Measurements from ENCODE around the gene GHR. TPM values are rescaled to one million over a fixed set of nuclear protein-coding genes. Genes with fewer than 3 reads are reported as not detected.

The GHR gene
- total RNA-seq, 2 experiments from 2014 or later = not detected

GRCh38 chr5:42761791-42762190, 338.6 kb downstream of the GHR start:
- H3K36me3 Mint-ChIP-seq = peaks cover 5% of the 10 kb centered on the region
- H3K9me3 Mint-ChIP-seq (ENCODE audit: low read depth) = no peaks in the 10 kb centered on the region
- H3K4me1 Mint-ChIP-seq = peaks cover 12% of the 10 kb centered on the region
- H3K4me3 Mint-ChIP-seq = no peak overlapping the region
- DNase-seq (no peak), ATAC-seq (no peak)
- H3K27me3 Mint-ChIP-seq = peaks cover 20% of the 10 kb centered on the region
- no peak overlapping the region for H3K27ac Mint-ChIP-seq
- CTCF ChIA-PET = no interaction called here

- Mint-ChIP-seq H3K27ac (no peak overlapping the region), H3K4me1 (no peaks in the 10 kb centered on the region), H3K9me3 (ENCODE audit: low read depth) (no peaks in the 10 kb centered on the region), H3K36me3 (peaks cover 9% of the 10 kb centered on the region), H3K27me3 (peaks cover 32% of the 10 kb centered on the region), H3K4me3 (no peak overlapping the region)
- CTCF ChIA-PET = interaction anchor here (0.7 to 1.7 kb wide), 12 partner anchors 15 to 344 kb away, joined by 3 to 8 read pairs (median 4); partner anchors contain the start of gene GHR
- ATAC-seq (no peak), DNase-seq (no peak)
Observed at GRCh38 chr5:42767491-42768105, 344.4 kb downstream of the GHR start.

GRCh38 chr5:42768106-42768504, 344.9 kb downstream of the GHR start:
- no peak for DNase-seq
- Mint-ChIP-seq H3K4me1 (no peaks in the 10 kb centered on the region), H3K27ac (no peak overlapping the region), H3K27me3 (peaks cover 32% of the 10 kb centered on the region), H3K36me3 (peaks cover 9% of the 10 kb centered on the region), H3K4me3 (no peak overlapping the region), H3K9me3 (ENCODE audit: low read depth) (no peaks in the 10 kb centered on the region)
- ATAC-seq = no peak
- CTCF ChIA-PET = interaction anchor here (0.8 to 1.7 kb wide), 9 partner anchors 17 to 345 kb away, joined by 3 to 8 read pairs (median 4); partner anchors contain the start of gene GHR

- Mint-ChIP-seq H3K27ac (no peak overlapping the region), H3K9me3 (ENCODE audit: low read depth) (no peaks in the 10 kb centered on the region), H3K4me1 (no peaks in the 10 kb centered on the region), H3K4me3 (no peak overlapping the region), H3K36me3 (peaks cover 9% of the 10 kb centered on the region), H3K27me3 (peaks cover 34% of the 10 kb centered on the region)
- ATAC-seq (no peak), DNase-seq (no peak)
- CTCF ChIA-PET = no interaction called here
Observed at GRCh38 chr5:42770003-42770402, 346.8 kb downstream of the GHR start.
